Measurements from ENCODE around the gene ITPKA. TPM values are rescaled to one million over a fixed set of nuclear protein-coding genes. Genes with fewer than 3 reads are reported as not detected.

Gene ITPKA
- polyA plus RNA-seq, 2 of the 4 experiments (the other 2 are of a cell fraction): 0.52 to 1.1 TPM

DNA sequence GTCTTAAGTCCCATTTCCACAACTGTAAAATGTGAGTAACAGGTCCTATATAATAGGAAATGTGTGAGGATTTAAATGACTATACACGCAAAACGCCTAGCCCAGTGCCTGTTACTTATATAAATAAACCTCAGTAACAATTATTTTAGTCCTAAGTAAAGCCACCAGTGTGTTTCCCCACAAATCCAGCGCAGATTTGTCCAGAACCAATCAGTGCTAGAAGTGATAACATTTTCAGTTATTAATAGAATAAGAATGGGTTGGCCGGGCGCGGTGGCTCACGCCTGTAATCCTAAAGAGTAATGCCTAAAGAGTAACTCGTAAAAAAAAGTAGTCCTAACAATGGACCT, 49.8 kb downstream of the ITPKA start:
- ATAC-seq (no peak), FAIRE-seq (no peak), DNase-seq (ENCODE audit: low read depth in 1 of 2, low spot score in 1 of 2) (no peak)
- Histone ChIP-seq H3K4me3 (peak overlapping the region; percentile 81), H3K27ac (peak overlapping the region; percentile 89 to 96), H3K4me2 (peak overlapping the region; percentile 70), H3K9me3 (no peaks in the 10 kb centered on the region), H3K4me1 (peaks cover 16% of the 10 kb centered on the region)
- TF ChIP-seq, protein P1, sequence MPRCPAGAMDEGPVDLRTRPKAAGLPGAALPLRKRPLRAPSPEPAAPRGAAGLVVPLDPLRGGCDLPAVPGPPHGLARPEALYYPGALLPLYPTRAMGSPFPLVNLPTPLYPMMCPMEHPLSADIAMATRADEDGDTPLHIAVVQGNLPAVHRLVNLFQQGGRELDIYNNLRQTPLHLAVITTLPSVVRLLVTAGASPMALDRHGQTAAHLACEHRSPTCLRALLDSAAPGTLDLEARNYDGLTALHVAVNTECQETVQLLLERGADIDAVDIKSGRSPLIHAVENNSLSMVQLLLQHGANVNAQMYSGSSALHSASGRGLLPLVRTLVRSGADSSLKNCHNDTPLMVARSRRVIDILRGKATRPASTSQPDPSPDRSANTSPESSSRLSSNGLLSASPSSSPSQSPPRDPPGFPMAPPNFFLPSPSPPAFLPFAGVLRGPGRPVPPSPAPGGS (IDR thresholded peaks at IDR 0.05): no peak
- TF ChIP-seq ESRRA (IDR thresholded peaks at IDR 0.05; ENCODE audit: borderline replicate concordance, low read length) (no peak), RFX5 (IDR thresholded peaks at IDR 0.05) (no peak), FOSL2 (IDR thresholded peaks at IDR 0.05) (no peak), FOSL2 (CRISPR knock-in tag; IDR thresholded peaks at IDR 0.05) (no peak), ZC3H11A (IDR thresholded peaks at IDR 0.05) (no peak), FOSB (CRISPR knock-in tag; IDR thresholded peaks at IDR 0.05) (no peak), CEBPB (IDR thresholded peaks at IDR 0.05) (no peak), EHMT2 (IDR thresholded peaks at IDR 0.05; ENCODE audit: low read depth) (no peak), CBX8 (IDR thresholded peaks at IDR 0.05) (no peak), RAD21 (conservative IDR thresholded peaks at IDR 0.05 in 1 of 2, IDR thresholded peaks at IDR 0.05 in 1 of 2) (no peak), JUNB (IDR thresholded peaks at IDR 0.05) (no peak), GATA3 (IDR thresholded peaks at IDR 0.05; ENCODE audit: borderline replicate concordance) (no peak), ZSCAN20 (CRISPR knock-in tag; IDR thresholded peaks at IDR 0.05) (no peak), NR3C1 (IDR thresholded peaks at IDR 0.05) (no peak)
- TF ChIP-seq, protein P2, sequence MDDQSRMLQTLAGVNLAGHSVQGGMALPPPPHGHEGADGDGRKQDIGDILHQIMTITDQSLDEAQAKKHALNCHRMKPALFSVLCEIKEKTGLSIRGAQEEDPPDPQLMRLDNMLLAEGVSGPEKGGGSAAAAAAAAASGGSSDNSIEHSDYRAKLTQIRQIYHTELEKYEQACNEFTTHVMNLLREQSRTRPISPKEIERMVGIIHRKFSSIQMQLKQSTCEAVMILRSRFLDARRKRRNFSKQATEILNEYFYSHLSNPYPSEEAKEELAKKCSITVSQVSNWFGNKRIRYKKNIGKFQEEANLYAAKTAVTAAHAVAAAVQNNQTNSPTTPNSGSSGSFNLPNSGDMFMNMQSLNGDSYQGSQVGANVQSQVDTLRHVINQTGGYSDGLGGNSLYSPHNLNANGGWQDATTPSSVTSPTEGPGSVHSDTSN (IDR thresholded peaks at IDR 0.05): no peak
- TF ChIP-seq, protein P3, sequence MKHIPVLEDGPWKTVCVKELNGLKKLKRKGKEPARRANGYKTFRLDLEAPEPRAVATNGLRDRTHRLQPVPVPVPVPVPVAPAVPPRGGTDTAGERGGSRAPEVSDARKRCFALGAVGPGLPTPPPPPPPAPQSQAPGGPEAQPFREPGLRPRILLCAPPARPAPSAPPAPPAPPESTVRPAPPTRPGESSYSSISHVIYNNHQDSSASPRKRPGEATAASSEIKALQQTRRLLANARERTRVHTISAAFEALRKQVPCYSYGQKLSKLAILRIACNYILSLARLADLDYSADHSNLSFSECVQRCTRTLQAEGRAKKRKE (CRISPR knock-in tag; IDR thresholded peaks at IDR 0.05; ENCODE audit: low read depth): no peak
- ChIA-PET POLR2A (interaction anchor here (0.7 to 1.3 kb wide), 10 partner anchors 9 to 430 kb away, joined by 3 to 15 read pairs (median 8); partner anchors contain the start of gene ITPKA), CTCF (interaction anchor here (0.6 to 1.0 kb wide), 2 partner anchors 77 to 268 kb away, joined by 3 read pairs; no protein-coding TSS in a partner anchor)
- 6% methylated on average over 8 of the region's 8 CpGs for WGBS (ENCODE audit: missing lambda C conversion rate)

DNA sequence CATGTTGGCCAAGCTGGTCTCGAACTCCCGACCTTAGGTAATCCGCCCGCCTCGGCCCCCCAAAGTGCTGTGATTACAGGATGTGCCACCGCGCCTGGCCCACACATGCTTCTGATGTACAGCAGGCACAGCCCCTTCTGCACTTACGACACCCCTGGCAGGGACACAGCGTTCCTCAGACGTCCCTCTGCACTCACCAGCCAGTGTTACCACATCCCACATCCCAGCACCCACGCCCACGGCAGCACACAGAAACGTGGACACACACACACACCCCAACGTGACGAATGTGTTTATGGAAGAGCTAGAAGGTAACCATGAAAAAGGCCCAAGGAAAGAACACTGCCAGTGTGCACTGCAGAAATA, 51.0 kb downstream of the ITPKA start:
- Histone ChIP-seq H3K27ac (peak overlapping the region; percentile 89 to 96), H3K4me1 (peaks cover 16% of the 10 kb centered on the region), H3K4me2 (peak overlapping the region; percentile 65), H3K9me3 (no peaks in the 10 kb centered on the region), H3K4me3 (peak overlapping the region; percentile 81)
- 75% methylated on average over 15 of the region's 15 CpGs for WGBS (ENCODE audit: missing lambda C conversion rate)
- no peak for ATAC-seq
- no peak for TF ChIP-seq HOXB5 (CRISPR knock-in tag; IDR thresholded peaks at IDR 0.05)
- TF ChIP-seq JUNB (IDR thresholded peaks at IDR 0.05): no peak
- TF ChIP-seq, protein P4, sequence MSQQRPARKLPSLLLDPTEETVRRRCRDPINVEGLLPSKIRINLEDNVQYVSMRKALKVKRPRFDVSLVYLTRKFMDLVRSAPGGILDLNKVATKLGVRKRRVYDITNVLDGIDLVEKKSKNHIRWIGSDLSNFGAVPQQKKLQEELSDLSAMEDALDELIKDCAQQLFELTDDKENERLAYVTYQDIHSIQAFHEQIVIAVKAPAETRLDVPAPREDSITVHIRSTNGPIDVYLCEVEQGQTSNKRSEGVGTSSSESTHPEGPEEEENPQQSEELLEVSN (IDR thresholded peaks at IDR 0.05; ENCODE audit: borderline replicate concordance, low read depth): no peak
- no peak for TF ChIP-seq MAZ (IDR thresholded peaks at IDR 0.05; ENCODE audit: borderline replicate concordance, low read depth, low read length)
- ChIA-PET POLR2A (interaction anchor here (0.6 to 1.3 kb wide), 13 partner anchors 8 to 387 kb away, joined by 3 to 15 read pairs (median 6); partner anchors contain the start of gene ITPKA), CTCF (interaction anchor here (1.0 kb wide), 1 partner anchor 79 kb away, joined by 3 read pairs; no protein-coding TSS in a partner anchor)
- FAIRE-seq: no peak
- DNase-seq (ENCODE audit: low read depth in 1 of 2, low spot score in 1 of 2): no peak

DNA sequence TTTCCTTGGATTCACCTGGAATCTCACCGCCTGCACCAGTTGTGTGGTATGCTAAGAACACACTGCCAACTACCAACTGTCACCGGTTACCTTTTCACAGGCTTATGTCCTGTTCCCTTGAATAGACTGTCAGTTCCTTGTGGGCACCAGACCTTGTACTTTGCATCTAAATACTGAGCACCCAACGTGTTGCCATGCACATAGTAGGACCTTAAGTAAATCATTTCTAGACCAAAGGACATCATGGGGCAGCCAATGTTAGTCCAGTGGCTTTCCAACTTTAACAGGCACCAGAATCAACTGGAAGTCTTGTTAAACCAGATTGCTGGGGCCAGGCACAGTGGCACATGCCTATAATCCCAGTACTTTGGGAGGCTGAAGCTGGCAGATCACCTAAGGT, 51.5 kb downstream of the ITPKA start:
- Histone ChIP-seq H3K4me3 (no peak overlapping the region), H3K4me1 (peaks cover 16% of the 10 kb centered on the region), H3K9me3 (no peaks in the 10 kb centered on the region), H3K27ac (peak overlapping the region in 1 of 2 experiments; percentile 31; a peak in 1 of 6 replicates), H3K4me2 (no peak overlapping the region)
- no peak for TF ChIP-seq SREBF2 (IDR thresholded peaks at IDR 0.05)
- POLR2A ChIA-PET: no interaction called here
- CTCF ChIA-PET: no interaction called here
- FAIRE-seq (no peak), ATAC-seq (no peak), DNase-seq (ENCODE audit: low read depth in 1 of 2, low spot score in 1 of 2) (no peak)
- 83% methylated on average over 3 of the region's 3 CpGs for WGBS (ENCODE audit: missing lambda C conversion rate)
